H9 (cell line): ENCODE results near the gene MBP. TPM values are rescaled to one million over a fixed set of nuclear protein-coding genes. Genes with fewer than 3 reads are reported as not detected.
"Not testable (repeated sequence)": the region's sequence is repeated elsewhere in the genome, so short reads cannot be mapped to it uniquely, and the experiment has no call there.

Experiments
- DNase-seq: peaks from one replicate; pipeline ENCODE4 v3.0.0-alpha.2; 2017
- H2AFZ ChIP-seq: one replicate; pipeline ENCODE4 v1.6.1; 2013; ENCODE audit warnings: mild to moderate bottlenecking, low read length, control low read depth, moderate library complexity
- H2AK5ac ChIP-seq: 2 replicates; pipeline ENCODE4 v1.6.1; 2013; ENCODE audit warnings: low read length, control low read depth, mixed read lengths; ENCODE audit not compliant: insufficient read length
- H2BK120ac ChIP-seq: one replicate; pipeline ENCODE4 v1.6.1; 2013; ENCODE audit warnings: low read depth, mild to moderate bottlenecking, low read length, control low read depth, inconsistent platforms; ENCODE audit not compliant: poor library complexity, severe bottlenecking
- H2BK12ac ChIP-seq: 2 replicates; pipeline ENCODE4 v1.6.1; 2013; ENCODE audit warnings: low read length, control low read depth, mixed read lengths, low read depth; ENCODE audit not compliant: insufficient read length
- H2BK15ac ChIP-seq: 2 replicates; pipeline ENCODE4 v1.6.1; 2013; ENCODE audit warnings: low read depth, low read length, control low read depth
- H2BK20ac ChIP-seq: one replicate; pipeline ENCODE4 v1.6.1; 2013; ENCODE audit warnings: low read depth, mild to moderate bottlenecking, low read length, control low read depth, inconsistent platforms; ENCODE audit not compliant: poor library complexity, severe bottlenecking
- H2BK5ac ChIP-seq: 2 replicates; pipeline ENCODE4 v1.6.1; 2013; ENCODE audit warnings: low read length, control low read depth, mixed read lengths; ENCODE audit not compliant: insufficient read length
- H3K14ac ChIP-seq: 2 replicates; pipeline ENCODE4 v1.6.1; 2013; ENCODE audit warnings: low read length, control low read depth; ENCODE audit not compliant: insufficient read depth
- H3K18ac ChIP-seq: 2 replicates; pipeline ENCODE4 v1.6.1; 2013; ENCODE audit warnings: low read depth, mild to moderate bottlenecking, mixed read lengths, low read length, control low read depth; ENCODE audit not compliant: insufficient read length
- H3K23ac ChIP-seq: 2 replicates; pipeline ENCODE4 v1.6.1; 2013; ENCODE audit warnings: low read length, control low read depth, mixed read lengths, low read depth; ENCODE audit not compliant: insufficient read length
- H3K23me2 ChIP-seq: 2 replicates; pipeline ENCODE4 v1.6.1; 2013; ENCODE audit warnings: low read depth, mild to moderate bottlenecking, mixed read lengths, low read length, control low read depth; ENCODE audit not compliant: insufficient read length, poor library complexity, severe bottlenecking
- H3K27ac ChIP-seq: 2 replicates; pipeline ENCODE4 v1.5.1; 2013; ENCODE audit warnings: low read length, control low read depth, mixed read lengths, low read depth; ENCODE audit not compliant: insufficient read length
- H3K27me3 ChIP-seq: 2 replicates; pipeline ENCODE4 v1.6.1; 2013; ENCODE audit warnings: low read length, control low read depth, inconsistent platforms; ENCODE audit not compliant: insufficient read depth
- H3K4ac ChIP-seq: 2 replicates; pipeline ENCODE4 v1.6.1; 2013; ENCODE audit warnings: low read depth, mild to moderate bottlenecking, control low read depth, inconsistent platforms, low read length, moderate library complexity
- H3K4me1 ChIP-seq: 2 replicates; pipeline ENCODE4 v1.6.1; 2013; ENCODE audit warnings: low read length, control low read depth, inconsistent platforms; ENCODE audit not compliant: insufficient read depth
- H3K4me2 ChIP-seq: 2 replicates; pipeline ENCODE4 v1.6.1; 2013; ENCODE audit warnings: low read length, control low read depth, mixed read lengths; ENCODE audit not compliant: insufficient read length, insufficient read depth
- H3K56ac ChIP-seq: 2 replicates; pipeline ENCODE4 v1.6.1; 2013; ENCODE audit warnings: low read depth, mild to moderate bottlenecking, mixed read lengths, low read length, control low read depth; ENCODE audit not compliant: insufficient read length
- H3K79me1 ChIP-seq: 2 replicates; pipeline ENCODE4 v1.6.1; 2013; ENCODE audit warnings: low read depth, mild to moderate bottlenecking, moderate library complexity, low read length, control low read depth, inconsistent platforms; ENCODE audit not compliant: insufficient read depth, poor library complexity, severe bottlenecking
- H3K79me2 ChIP-seq: 2 replicates; pipeline ENCODE4 v1.6.1; 2013; ENCODE audit warnings: low read length, control low read depth, inconsistent platforms; ENCODE audit not compliant: insufficient read depth
- H3K9ac ChIP-seq: 2 replicates; pipeline ENCODE4 v1.6.1; 2013; ENCODE audit warnings: low read length, control low read depth, mixed read lengths; ENCODE audit not compliant: insufficient read length; ENCODE audit errors: extremely low read depth
- H3K9me3 ChIP-seq: one replicate; pipeline ENCODE4 v1.6.1; 2013; ENCODE audit warnings: low read depth, low read length, inconsistent platforms; ENCODE audit not compliant: control insufficient read depth
- H3T11ph ChIP-seq: one replicate; pipeline ENCODE4 v1.6.1; 2013; ENCODE audit warnings: mild to moderate bottlenecking, low read length, control low read depth, inconsistent platforms
- H4K20me1 ChIP-seq: one replicate; pipeline ENCODE4 v1.6.1; 2013; ENCODE audit not compliant: control insufficient read depth, insufficient read length, insufficient read depth
- H4K5ac ChIP-seq: 2 replicates; pipeline ENCODE4 v1.6.1; 2013; ENCODE audit warnings: low read depth, mild to moderate bottlenecking, mixed read lengths, low read length, control low read depth; ENCODE audit not compliant: insufficient read length
- H4K8ac ChIP-seq: replicated peaks from 2 replicates; pipeline ENCODE4 v1.6.1; 2013; ENCODE audit warnings: low read length, control low read depth, mixed read lengths, low read depth; ENCODE audit not compliant: insufficient read length
- H4K91ac ChIP-seq: 2 replicates; pipeline ENCODE4 v1.6.1; 2013; ENCODE audit warnings: low read depth, mild to moderate bottlenecking, moderate library complexity, mixed read lengths, low read length, control low read depth; ENCODE audit not compliant: insufficient read length
- H3K27ac Mint-ChIP-seq, 3 experiments: 2 replicates in 2 of 3; 3 replicates in 1 of 3; pipeline ENCODE4 v1.8.0; 2020 to 2021; ENCODE audit warnings: mixed read lengths in 3 of 3, mild to moderate bottlenecking in 1 of 3, moderate library complexity in 1 of 3
- H3K27me3 Mint-ChIP-seq: 2 replicates; pipeline ENCODE4 v1.8.0; 2021; ENCODE audit warnings: low read depth, mild to moderate bottlenecking, moderate library complexity, mixed read lengths
- H3K36me3 Mint-ChIP-seq, 3 experiments: 2 replicates in 2 of 3; 3 replicates in 1 of 3; pipeline ENCODE4 v1.8.0; 2020 to 2021; ENCODE audit warnings: low read depth in 3 of 3, mixed read lengths in 3 of 3; ENCODE audit not compliant: insufficient read depth in 1 of 3
- H3K4me1 Mint-ChIP-seq, 2 experiments: 2 replicates each; pipeline ENCODE4 v1.8.0; 2020; ENCODE audit warnings: mixed read lengths in 2 of 2
- H3K4me3 Mint-ChIP-seq, 2 experiments: 2 replicates in 1 of 2; 3 replicates in 1 of 2; pipeline ENCODE4 v1.8.0; 2020 to 2021; ENCODE audit warnings: mild to moderate bottlenecking in 2 of 2, mixed read lengths in 2 of 2, moderate library complexity in 1 of 2
- H3K9me3 Mint-ChIP-seq, 2 experiments: 2 replicates in 1 of 2; 3 replicates in 1 of 2; pipeline ENCODE4 v1.8.0; 2020; ENCODE audit warnings: mild to moderate bottlenecking in 2 of 2, mixed read lengths in 2 of 2, moderate library complexity in 1 of 2
- CTCF ChIP-seq: fragments of 200-600 bp; sonication (generic); conservative IDR thresholded peaks from 3 replicates; pipeline ENCODE4 v1.8.0; 2021; ENCODE audit warnings: antibody characterized with exemption, mild to moderate bottlenecking
- WGBS: extraction: QIAGEN DNeasy Blood & Tissue Kit; methylation state at CpG from one replicate; pipeline ENCODE4 v1.1.7; 2013; ENCODE audit warnings: missing lambda C conversion rate, low lambda C conversion rate, mixed read lengths; ENCODE audit not compliant: insufficient read length; ENCODE audit errors: extremely low coverage; 5-methylcytosine and 5-hydroxymethylcytosine counted together
- total RNA-seq: library from RNA; stranded (reverse); gene quantifications from 2 replicates; pipeline ENCODE4 v1.2.1, GENCODE V29; 2021

Gene MBP
- total RNA-seq, 1 experiment from 2014 or later, result 8.6 TPM

- no peak overlapping the region for H3K4ac ChIP-seq
- no peak overlapping the region for H4K91ac ChIP-seq
- no peak overlapping the region for H2BK15ac ChIP-seq
- H3K27ac ChIP-seq, result no peak overlapping the region
- no peak overlapping the region for H3K18ac ChIP-seq
- no peak overlapping the region for H3K9ac ChIP-seq
- no peak overlapping the region for H2BK12ac ChIP-seq
- H4K5ac ChIP-seq, result no peak overlapping the region
- no peak overlapping the region for H3K14ac ChIP-seq
- no peaks in the 10 kb centered on the region for H3K4me1 ChIP-seq
- no peaks in the 10 kb centered on the region for H3K79me2 ChIP-seq
- H2AK5ac ChIP-seq, result no peak overlapping the region
- DNase-seq, result no peak
- Mint-ChIP-seq H3K4me3 (no peak overlapping the region), H3K9me3 (peaks cover 0 to 2% of the 10 kb centered on the region in 2 experiments; a peak in 2 of 5 replicates), H3K27me3 (peaks cover 19% of the 10 kb centered on the region), H3K27ac (no peak overlapping the region; a peak in 1 of 7 replicates), H3K4me1 (peaks cover 9 to 12% of the 10 kb centered on the region in 2 experiments), H3K36me3 (peaks cover 0 to 9% (median 2%) of the 10 kb centered on the region in 3 experiments; a peak in 4 of 7 replicates)
- H2BK5ac ChIP-seq, result no peak overlapping the region
- H3K4me2 ChIP-seq, result no peak overlapping the region
- no peaks in the 10 kb centered on the region for H3K9me3 ChIP-seq
- H3K23ac ChIP-seq, result no peak overlapping the region
- H2BK20ac ChIP-seq, result no peak overlapping the region
- no peak overlapping the region for H4K8ac ChIP-seq
- no peak overlapping the region for H3K56ac ChIP-seq
- H3T11ph ChIP-seq, result no peak overlapping the region
- H4K20me1 ChIP-seq, result peaks cover under 1% of the 10 kb centered on the region
- no peaks in the 10 kb centered on the region for H3K23me2 ChIP-seq
- TF ChIP-seq CTCF, result no peak
- WGBS, result no CpG with 5 or more reads among the region's 9 CpGs
- no peak overlapping the region for H2AFZ ChIP-seq
- no peak overlapping the region for H2BK120ac ChIP-seq
- H3K27me3 ChIP-seq, result no peaks in the 10 kb centered on the region
- H3K79me1 ChIP-seq, result no peaks in the 10 kb centered on the region
Observed at GRCh38 chr18:77019641-77020040, 112.9 kb downstream of the MBP start.

GRCh38 chr18:77018650-77019049 lies 113.9 kb downstream of the MBP start:
- not testable (repeated sequence) for H4K8ac ChIP-seq, H3K18ac ChIP-seq, H3K79me1 ChIP-seq, H4K5ac ChIP-seq, H3K27me3 ChIP-seq, H3K9ac ChIP-seq, H2AK5ac ChIP-seq, H2BK120ac ChIP-seq, H2BK12ac ChIP-seq, H3K9me3 ChIP-seq, H3K4ac ChIP-seq, H3K79me2 ChIP-seq, H4K20me1 ChIP-seq, H4K91ac ChIP-seq, H2AFZ ChIP-seq, H3K14ac ChIP-seq, H3K23ac ChIP-seq, H3K36me3 Mint-ChIP-seq, H3K9me3 Mint-ChIP-seq, H3T11ph ChIP-seq, H2BK20ac ChIP-seq, H3K4me1 ChIP-seq, H3K23me2 ChIP-seq, H3K27ac ChIP-seq, H3K4me3 Mint-ChIP-seq, H3K56ac ChIP-seq, H3K27ac Mint-ChIP-seq, DNase-seq, H2BK15ac ChIP-seq, H3K4me2 ChIP-seq, H2BK5ac ChIP-seq
- peaks cover 19% of the 10 kb centered on the region for H3K27me3 Mint-ChIP-seq
- H3K4me1 Mint-ChIP-seq, result peaks cover 9 to 11% of the 10 kb centered on the region in 2 experiments
